Ascending aorta (tissue), 2 donors: Measurements from ENCODE around the gene ITIH3. TPM values are rescaled to one million over a fixed set of nuclear protein-coding genes. Genes with fewer than 3 reads are reported as not detected.

Experiments
- DNase-seq, 2 donors: peaks; one replicate each; pipeline ENCODE4 v3.0.0-alpha.2; 2019; ENCODE audit warnings: low spot score in 2 of 2
- H3K27ac ChIP-seq, 2 donors: fragments of 200-600 bp; sonication (generic); one replicate each; pipeline ENCODE4 v1.5.1; 2016 to 2017; ENCODE audit warnings: mild to moderate bottlenecking in 1 of 2
- H3K27me3 ChIP-seq: fragments of 200-600 bp; sonication (generic); one replicate; pipeline ENCODE4 v1.5.1; 2017
- H3K36me3 ChIP-seq, 2 donors: fragments of 200-600 bp; sonication (generic); one replicate each; pipeline ENCODE4 v1.5.1; 2016
- H3K4me1 ChIP-seq, 2 donors: fragments of 200-600 bp; sonication (generic); one replicate each; pipeline ENCODE4 v1.5.1; 2016 to 2017; ENCODE audit warnings: mild to moderate bottlenecking in 1 of 2
- H3K4me3 ChIP-seq, 2 donors: fragments of 200-600 bp; sonication (generic); one replicate each; pipeline ENCODE4 v1.5.1; 2016 to 2017; ENCODE audit warnings: mild to moderate bottlenecking in 1 of 2
- H3K9me3 ChIP-seq, 2 donors: fragments of 200-600 bp; sonication (generic); one replicate each; pipeline ENCODE4 v1.5.1; 2016
- intact Hi-C: fragments of 100-400 bp; cut with DNase I; formaldehyde crosslinking; loops from one replicate; pipeline ENCODE4 v1.15.1; 2023
- total RNA-seq: library from RNA; depleted of rRNA; stranded (reverse); fragments of >200 nt; gene quantifications from one replicate; pipeline ENCODE4 v1.1.0, GENCODE V29; 2016
- TF ChIP-seq, protein P1 (sequence below), 3 experiments: fragments of 200-600 bp in 2 of 3; fragments of 450-650 bp in 1 of 3; sonication (generic) in 2 of 3; IDR thresholded peaks; one replicate each; pipeline ENCODE4 v1.5.1; 2016 to 2019; ENCODE audit warnings: antibody characterized with exemption in 3 of 3, mild to moderate bottlenecking in 1 of 3, moderate library complexity in 1 of 3

The ITIH3 gene
- total RNA-seq, 1 donor from 2014 or later, result 38.3 TPM

GRCh38 chr3:52839268-52839575 lies 44.6 kb downstream of the ITIH3 start:
- TF ChIP-seq, protein P1, sequence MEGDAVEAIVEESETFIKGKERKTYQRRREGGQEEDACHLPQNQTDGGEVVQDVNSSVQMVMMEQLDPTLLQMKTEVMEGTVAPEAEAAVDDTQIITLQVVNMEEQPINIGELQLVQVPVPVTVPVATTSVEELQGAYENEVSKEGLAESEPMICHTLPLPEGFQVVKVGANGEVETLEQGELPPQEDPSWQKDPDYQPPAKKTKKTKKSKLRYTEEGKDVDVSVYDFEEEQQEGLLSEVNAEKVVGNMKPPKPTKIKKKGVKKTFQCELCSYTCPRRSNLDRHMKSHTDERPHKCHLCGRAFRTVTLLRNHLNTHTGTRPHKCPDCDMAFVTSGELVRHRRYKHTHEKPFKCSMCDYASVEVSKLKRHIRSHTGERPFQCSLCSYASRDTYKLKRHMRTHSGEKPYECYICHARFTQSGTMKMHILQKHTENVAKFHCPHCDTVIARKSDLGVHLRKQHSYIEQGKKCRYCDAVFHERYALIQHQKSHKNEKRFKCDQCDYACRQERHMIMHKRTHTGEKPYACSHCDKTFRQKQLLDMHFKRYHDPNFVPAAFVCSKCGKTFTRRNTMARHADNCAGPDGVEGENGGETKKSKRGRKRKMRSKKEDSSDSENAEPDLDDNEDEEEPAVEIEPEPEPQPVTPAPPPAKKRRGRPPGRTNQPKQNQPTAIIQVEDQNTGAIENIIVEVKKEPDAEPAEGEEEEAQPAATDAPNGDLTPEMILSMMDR (IDR thresholded peaks at IDR 0.05), result no peak
- intact Hi-C loops, result no loop called here
- peaks cover 12 to 31% of the 10 kb centered on the region in 2 donors for H3K4me1 ChIP-seq
- H3K4me3 ChIP-seq, result no peak overlapping the region
- DNase-seq, result no peak
- no peaks in the 10 kb centered on the region for H3K27me3 ChIP-seq
- H3K36me3 ChIP-seq, result peaks cover 32 to 38% of the 10 kb centered on the region in 2 donors
- H3K9me3 ChIP-seq, result no peaks in the 10 kb centered on the region
- H3K27ac ChIP-seq, result no peak overlapping the region

DNA sequence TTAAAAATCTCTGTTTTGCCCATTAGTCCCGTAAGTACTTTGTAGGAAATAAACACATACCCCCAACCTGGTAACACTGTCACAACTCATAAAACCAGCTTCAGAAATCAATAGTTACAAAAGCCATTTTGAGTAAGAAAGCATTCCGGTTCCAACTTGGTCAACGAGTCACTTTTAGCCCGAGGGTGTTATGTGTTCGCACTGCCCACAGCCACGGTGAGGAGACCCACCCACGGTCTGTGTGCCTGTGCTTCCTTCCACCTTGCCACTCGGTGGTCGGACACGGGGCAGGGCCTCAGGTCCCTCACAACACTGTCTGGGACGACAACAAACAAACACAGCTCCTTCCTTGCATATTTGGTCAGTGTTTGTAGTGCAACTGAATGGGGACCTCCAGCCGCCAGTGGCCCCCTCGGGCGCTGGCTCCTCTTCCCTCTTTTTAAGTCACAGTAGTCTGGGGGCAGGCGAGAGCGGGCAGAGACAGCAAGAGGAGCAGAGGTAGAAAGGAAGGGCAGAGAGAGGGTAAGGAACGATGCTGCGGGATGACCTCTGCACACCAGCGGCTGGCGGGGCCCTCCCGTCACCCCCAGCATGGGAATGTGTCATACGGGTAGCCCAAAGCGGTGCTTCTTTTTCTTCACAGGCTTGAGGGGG lies 45.4 kb downstream of the ITIH3 start:
- peaks cover 13 to 35% of the 10 kb centered on the region in 2 donors for H3K4me1 ChIP-seq
- no peak overlapping the region for H3K4me3 ChIP-seq
- DNase-seq, result no peak
- H3K27me3 ChIP-seq, result no peaks in the 10 kb centered on the region
- peaks cover 32 to 38% of the 10 kb centered on the region in 2 donors for H3K36me3 ChIP-seq
- H3K9me3 ChIP-seq, result no peaks in the 10 kb centered on the region
- intact Hi-C loops, result no loop called here
- H3K27ac ChIP-seq, result no peak overlapping the region
- TF ChIP-seq, protein P1 (IDR thresholded peaks at IDR 0.05), result no peak

GRCh38 chr3:52841211-52841980 lies 46.8 kb downstream of the ITIH3 start:
- Histone ChIP-seq H3K27ac (peak overlapping the region in 1 of 2 donors; percentile 15), H3K4me3 (no peak overlapping the region), H3K4me1 (peaks cover 11 to 31% of the 10 kb centered on the region in 2 donors), H3K36me3 (peaks cover 30 to 35% of the 10 kb centered on the region in 2 donors), H3K9me3 (no peaks in the 10 kb centered on the region), H3K27me3 (no peaks in the 10 kb centered on the region)
- DNase-seq, result no peak
- intact Hi-C loops, result no loop called here
- TF ChIP-seq, protein P1 (IDR thresholded peaks at IDR 0.05), result no peak

DNA sequence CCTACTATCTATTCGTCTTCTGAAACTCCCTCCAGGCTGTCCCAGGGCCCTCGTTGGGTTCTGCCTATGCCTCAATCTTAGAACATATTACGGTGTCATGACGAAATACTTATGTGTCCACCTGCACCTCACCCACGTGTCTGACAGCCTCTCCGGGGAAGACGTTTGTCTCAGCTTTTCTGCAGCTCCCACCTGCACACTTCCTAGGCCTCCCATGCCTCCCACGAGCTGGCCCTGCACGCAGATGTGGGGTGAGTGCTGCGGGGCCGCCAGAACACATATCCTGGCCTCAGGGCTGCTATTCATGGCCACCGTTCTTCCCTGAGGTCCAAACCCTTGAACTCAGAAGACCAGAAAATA lies 47.4 kb downstream of the ITIH3 start:
- peaks cover 11 to 29% of the 10 kb centered on the region in 2 donors for H3K4me1 ChIP-seq
- TF ChIP-seq, protein P1 (IDR thresholded peaks at IDR 0.05), result no peak
- no peak overlapping the region for H3K4me3 ChIP-seq
- peaks cover 30 to 35% of the 10 kb centered on the region in 2 donors for H3K36me3 ChIP-seq
- no peaks in the 10 kb centered on the region for H3K27me3 ChIP-seq
- H3K27ac ChIP-seq, result no peak overlapping the region
- intact Hi-C loops, result no loop called here
- no peak for DNase-seq
- H3K9me3 ChIP-seq, result no peaks in the 10 kb centered on the region

DNA sequence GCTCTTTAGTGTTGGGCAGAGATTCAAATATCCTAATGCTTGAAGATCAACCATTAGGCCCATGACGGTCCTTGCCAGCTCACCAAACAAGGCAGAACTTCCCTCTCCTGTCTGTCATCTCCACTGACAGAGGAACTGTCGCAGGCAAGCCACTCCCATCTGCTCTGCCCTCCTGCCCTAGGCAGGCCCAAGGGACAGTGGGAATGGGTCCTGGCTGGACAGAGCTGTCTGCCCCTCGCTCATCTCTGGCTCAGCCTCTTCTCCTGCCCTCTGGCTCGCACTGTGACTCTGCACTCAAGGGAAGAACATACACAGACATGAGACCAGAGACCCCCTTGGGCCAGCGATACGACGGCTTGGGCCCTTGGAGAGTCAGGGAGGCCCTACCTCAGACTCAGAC lies 47.8 kb downstream of the ITIH3 start:
- H3K36me3 ChIP-seq, result peaks cover 30 to 39% of the 10 kb centered on the region in 2 donors
- intact Hi-C loops, result no loop called here
- TF ChIP-seq, protein P1 (IDR thresholded peaks at IDR 0.05), result no peak
- H3K4me1 ChIP-seq, result peaks cover 11 to 29% of the 10 kb centered on the region in 2 donors
- H3K9me3 ChIP-seq, result no peaks in the 10 kb centered on the region
- no peak overlapping the region for H3K4me3 ChIP-seq
- H3K27ac ChIP-seq, result peak overlapping the region in 1 of 2 donors; percentile 36
- H3K27me3 ChIP-seq, result no peaks in the 10 kb centered on the region
- no peak for DNase-seq
